ENCODE data around the gene FGGY. TPM values are rescaled to one million over a fixed set of nuclear protein-coding genes. Genes with fewer than 3 reads are reported as not detected.
"Not testable (repeated sequence)": the region's sequence is repeated elsewhere in the genome, so short reads cannot be mapped to it uniquely, and the experiment has no call there.

The FGGY gene
- total RNA-seq, 1 experiment from 2014 or later: 14.2 TPM

DNA sequence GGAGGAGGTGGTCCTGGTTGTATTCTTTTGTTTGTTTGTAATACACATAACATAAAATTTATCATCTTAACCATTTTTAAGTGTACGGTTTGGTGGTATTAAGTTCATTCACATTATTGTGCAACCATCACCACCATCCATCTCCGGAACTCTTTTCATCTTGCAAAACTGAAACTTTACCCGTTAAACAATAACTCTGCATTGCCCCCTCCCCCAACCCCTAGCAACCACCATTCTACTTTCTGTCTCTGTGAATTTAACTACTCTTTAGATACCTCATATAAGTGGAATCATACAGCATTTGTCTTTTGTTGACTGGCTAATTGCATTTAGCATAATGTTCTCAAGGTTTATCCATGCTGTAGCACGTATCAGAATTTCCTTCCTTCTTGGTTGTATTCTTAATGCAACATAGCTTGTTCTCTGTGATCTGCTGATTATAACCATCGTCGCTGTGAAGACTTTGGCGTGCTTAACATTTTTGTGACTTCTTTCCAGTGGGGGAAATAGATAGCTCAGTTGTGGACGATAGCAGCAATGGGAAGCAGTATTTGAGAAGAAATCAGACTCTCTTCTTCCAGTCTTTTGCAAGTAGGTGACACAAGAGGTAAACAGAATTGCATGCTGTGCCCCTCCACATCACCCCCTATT lies 400.4 kb downstream of the FGGY start:
- no peak for DNase-seq (ENCODE audit: low spot score)

- DNase-seq (ENCODE audit: low spot score): no peak
These were observed 401.5 kb downstream of the FGGY start for GRCh38 chr1:59698386-59698785.

- DNase-seq (ENCODE audit: low spot score): peak; percentile 73
These were observed 402.4 kb downstream of the FGGY start for GRCh38 chr1:59699227-59699847.

GRCh38 chr1:59701376-59701775 lies 404.5 kb downstream of the FGGY start:
- DNase-seq (ENCODE audit: low spot score): no peak

DNA sequence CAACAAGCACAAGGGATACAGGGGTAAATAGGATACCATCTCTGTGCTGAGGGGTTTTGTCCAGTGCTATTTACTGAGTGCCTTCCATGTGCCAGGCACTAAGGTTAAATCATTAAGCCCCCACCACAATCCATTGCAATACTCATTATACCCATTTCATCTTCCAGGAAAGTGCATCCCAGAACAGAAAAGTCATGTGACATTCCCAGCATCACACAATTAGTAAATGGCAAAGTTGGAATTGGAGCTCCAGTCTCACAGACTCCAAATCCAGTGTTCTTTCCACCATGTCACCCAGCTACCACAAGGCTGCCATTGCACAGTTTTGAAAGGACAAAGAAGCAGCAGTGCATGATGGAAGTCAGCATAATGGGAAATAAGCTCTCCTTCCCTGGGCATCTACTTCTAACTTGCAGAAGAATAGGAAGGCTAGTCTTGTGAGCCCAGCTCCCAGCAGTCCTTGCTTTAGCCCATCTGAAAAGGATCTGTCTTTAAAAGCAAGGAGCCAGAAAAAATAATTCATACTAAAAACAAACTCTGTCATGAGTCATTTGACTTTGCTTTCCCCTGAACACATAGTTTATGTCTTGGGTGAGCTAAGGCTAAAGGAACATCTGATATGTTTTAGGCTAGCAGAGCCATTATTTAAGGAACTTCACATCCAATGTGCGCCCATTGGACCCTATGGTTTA lies 406.5 kb downstream of the FGGY start:
- DNase-seq (ENCODE audit: low spot score): no peak

GRCh38 chr1:59703918-59704378 lies 407.1 kb downstream of the FGGY start:
- no peak for DNase-seq (ENCODE audit: low spot score)

DNA sequence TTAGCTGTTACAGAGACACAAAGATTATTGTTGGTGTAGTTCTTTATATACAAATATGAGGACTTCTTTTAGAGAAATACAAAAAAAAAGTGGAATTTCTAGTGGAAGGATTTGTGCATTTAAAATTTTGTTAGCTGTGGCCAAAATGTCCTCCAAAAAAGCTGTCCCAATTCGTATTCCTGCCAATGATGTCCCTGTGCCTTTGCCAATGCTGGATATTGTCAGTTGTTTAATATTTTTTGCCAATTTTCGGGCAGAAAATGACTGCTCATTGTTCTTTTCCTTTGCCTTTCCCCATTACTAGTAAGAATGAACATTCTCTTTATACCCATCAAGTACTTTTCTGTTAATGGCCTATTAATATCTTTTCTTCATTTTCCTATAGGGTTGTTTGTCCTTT lies 407.8 kb downstream of the FGGY start:
- DNase-seq (ENCODE audit: low spot score): no peak

DNA sequence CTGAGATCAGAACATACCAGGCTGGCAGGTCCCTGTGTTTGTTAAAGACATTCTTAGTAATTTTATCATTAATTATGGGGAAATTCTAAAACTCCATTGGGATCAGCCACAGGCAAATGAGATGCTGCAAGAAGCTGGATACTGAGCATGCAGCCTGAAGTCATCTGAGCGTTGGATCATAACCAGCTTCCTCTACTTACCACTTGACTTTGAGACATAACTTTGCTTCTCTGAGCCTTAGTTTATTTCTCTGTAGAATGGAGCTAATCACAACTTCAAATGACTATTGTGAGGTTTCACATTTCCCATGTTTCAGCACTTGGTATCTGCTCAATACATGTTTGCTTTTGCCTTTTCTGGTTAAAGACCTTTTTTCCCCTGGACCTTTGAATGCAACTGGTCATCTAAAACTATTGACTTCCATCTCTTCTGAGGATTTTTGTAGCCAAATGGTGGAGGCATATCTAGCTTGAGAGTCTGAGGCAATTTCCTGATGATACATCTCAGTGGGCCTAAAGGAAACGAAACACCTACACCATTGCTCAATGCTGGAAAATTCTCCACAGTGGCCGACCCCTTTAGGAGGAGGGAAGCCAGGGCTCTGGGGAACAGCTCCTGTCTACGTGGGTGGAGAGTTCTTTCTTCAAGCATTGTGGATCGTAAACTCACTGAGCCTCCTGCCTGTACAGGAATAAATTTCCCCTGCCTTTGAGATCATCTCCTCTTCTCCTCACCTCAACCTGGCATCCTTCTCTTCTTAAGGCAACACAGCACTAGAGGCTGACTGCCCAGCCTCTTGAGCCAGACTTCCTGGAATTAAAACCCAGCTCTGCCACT lies 408.8 kb downstream of the FGGY start:
- DNase-seq (ENCODE audit: low spot score): no peak

DNA sequence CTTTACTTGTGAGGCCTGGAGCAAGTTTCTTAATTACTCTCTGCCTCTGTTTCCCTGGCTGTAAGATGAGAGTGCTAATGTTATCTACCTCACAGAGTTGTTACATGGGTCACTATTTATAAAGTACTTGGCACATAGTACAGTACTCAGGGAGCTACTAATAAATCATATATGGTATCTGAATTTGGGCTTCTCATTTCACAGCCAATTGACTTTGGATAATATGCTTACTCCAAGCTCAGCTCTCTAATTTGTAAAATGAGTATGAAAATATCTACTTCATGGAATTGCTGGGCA lies 409.4 kb downstream of the FGGY start:
- DNase-seq (ENCODE audit: low spot score): no peak

DNA sequence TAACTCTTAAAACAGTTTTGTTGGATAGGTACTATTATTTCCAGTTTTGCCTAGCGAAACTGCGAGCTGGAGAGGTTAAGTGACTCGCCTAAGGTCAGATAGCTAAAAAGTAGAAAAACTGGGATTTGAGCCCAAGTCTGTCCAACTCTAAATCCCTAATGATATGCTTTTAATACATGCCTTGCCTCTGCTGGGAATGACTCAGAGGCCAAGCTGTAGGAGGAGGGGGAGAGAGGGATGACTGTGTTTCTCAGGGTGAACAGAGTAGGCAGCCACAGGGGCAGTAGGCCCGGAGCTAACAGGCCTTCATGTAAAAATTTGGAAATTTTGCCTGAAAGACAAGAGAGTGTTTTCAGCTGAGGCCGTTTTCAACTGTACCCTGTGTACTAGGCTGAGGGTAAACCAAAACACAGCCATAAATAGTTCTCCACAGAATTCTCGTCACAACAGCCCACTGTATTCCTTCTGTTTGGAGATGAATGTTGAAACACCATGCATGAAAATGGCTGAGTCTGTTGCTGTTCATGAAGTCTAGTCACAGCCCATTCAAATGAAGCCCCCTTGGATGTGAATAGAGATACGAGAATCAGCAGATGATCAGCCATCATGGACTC lies 410.4 kb downstream of the FGGY start:
- DNase-seq (ENCODE audit: low spot score): no peak

- DNase-seq (ENCODE audit: low spot score): no peak
These were observed 412.4 kb downstream of the FGGY start for GRCh38 chr1:59709333-59709732.

DNA sequence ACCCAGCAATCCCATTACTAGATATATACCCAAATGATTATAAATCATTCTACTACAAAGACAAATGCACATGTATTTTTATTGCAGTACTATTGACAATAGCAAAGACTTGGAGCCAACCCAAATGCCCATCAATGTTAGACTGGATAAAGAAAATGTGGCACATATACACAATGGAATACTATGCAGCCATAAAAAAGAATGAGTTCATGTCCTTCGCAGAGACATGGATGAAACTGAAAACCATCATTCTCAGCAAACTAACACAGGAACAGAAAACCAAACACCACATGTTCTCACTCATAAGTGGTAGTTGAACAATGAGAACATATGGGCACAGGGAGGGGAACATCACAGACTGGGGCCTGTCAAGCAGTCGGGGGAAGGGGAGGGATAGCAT lies 414.0 kb downstream of the FGGY start:
- DNase-seq (ENCODE audit: low spot score): not testable (repeated sequence)

DNA sequence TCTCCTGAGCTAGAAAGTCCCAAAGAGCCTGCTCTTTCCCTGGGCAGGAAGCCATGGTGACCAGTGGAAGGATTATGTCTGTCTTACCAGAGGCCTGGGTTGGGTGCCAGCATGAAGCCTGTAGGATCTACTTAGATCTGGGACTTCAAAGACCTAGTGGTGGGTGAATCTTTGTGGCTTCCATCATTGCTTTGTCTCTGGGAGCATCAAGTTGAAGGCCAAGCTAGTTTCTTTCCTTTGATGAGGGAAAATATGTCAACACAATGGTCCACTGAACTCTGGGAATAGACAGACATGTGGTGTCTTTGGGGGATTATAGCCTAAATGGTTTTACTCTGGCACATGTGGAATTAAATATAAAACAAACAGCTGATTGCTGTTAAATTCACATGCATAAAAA lies 417.3 kb downstream of the FGGY start:
- no peak for DNase-seq (ENCODE audit: low spot score)

GRCh38 chr1:59714966-59715365 lies 418.1 kb downstream of the FGGY start:
- DNase-seq (ENCODE audit: low spot score): no peak

DNA sequence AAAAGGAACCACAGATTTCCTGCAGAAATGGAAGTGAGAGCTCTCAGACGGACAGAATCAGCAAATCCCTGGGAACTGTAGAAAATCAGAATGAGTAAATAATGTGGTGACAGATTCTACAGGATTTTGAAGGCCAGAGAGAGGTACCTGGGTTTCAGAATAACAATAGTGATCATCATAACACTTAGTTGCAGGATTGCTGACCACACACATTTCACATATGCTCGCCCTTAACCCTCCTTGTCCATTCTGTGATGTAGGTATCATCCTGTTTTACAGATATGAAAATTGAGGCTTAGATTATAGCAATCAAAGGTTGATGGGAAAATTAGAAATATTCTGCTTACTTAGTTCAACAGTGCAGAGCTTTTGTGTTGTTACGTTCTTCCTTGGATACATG lies 419.9 kb downstream of the FGGY start:
- DNase-seq (ENCODE audit: low spot score): no peak

GRCh38 chr1:59718064-59718988 lies 421.4 kb downstream of the FGGY start:
- DNase-seq (ENCODE audit: low spot score): peak; percentile 50

DNA sequence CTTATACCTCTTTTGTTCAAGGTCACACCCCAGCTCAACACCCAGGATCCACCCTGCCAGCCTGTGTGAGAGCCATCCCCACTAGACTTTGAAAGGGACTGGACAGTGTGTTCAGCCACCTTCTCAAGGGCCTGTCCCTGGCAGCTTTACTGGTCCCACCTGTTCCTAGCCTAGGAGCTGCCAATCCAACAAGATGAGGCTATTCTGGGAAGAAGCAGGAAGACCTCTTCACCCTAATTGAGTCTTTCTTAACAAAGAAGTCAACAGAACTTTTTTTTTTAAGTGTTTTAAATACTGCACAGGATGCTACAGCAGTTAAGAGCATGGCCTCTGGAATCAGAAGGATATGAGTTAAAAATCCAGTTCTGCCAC lies 422.1 kb downstream of the FGGY start:
- no peak for DNase-seq (ENCODE audit: low spot score)

- DNase-seq (ENCODE audit: low spot score): no peak
These were observed 423.6 kb downstream of the FGGY start for GRCh38 chr1:59720326-59721115.

DNA sequence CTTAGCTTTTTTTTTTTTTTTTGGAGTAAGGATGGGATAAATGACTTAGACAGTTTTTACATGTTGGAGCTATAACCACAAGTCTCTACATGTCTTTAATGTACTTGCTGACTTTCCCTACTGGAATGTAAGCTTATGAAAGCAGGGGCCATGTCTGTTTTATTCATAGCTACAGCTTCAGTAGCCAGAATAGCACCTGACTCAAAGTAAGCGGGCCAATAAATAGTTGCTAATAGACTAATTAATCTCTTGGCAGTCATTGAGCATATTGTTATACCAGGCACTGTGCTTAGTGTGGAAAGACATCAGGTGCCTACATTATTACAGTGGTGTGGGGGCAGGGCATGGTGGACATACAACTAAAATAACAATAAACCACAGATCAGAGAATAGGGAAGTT lies 433.4 kb downstream of the FGGY start:
- no peak for DNase-seq (ENCODE audit: low spot score)
